Measurements from ENCODE around the gene PPP3CA.

- TF ChIP-seq ZFP1 (CRISPR knock-in tag; IDR thresholded peaks at IDR 0.05) (no peak), SMARCC2 (IDR thresholded peaks at IDR 0.05) (no peak), MXI1 (IDR thresholded peaks at IDR 0.05; ENCODE audit: borderline replicate concordance, low read depth, low read length) (no peak), SUZ12 (IDR thresholded peaks at IDR 0.05; ENCODE audit: low read depth, low read length) (no peak), ASH2L (IDR thresholded peaks at IDR 0.05; ENCODE audit: insufficient read length, low read depth, low read length) (no peak), HDAC1 (CRISPR knock-in tag; IDR thresholded peaks at IDR 0.05) (no peak), ZNF780A (CRISPR knock-in tag; IDR thresholded peaks at IDR 0.05) (no peak), HNF4G (IDR thresholded peaks at IDR 0.05; ENCODE audit: borderline replicate concordance, low read depth, low read length) (no peak), HNF4G (CRISPR knock-in tag; IDR thresholded peaks at IDR 0.05; ENCODE audit: borderline replicate concordance, low read depth) (no peak), ZBTB21 (CRISPR knock-in tag; IDR thresholded peaks at IDR 0.05) (no peak), TBX2 (CRISPR knock-in tag; IDR thresholded peaks at IDR 0.05; ENCODE audit: borderline replicate concordance) (no peak)
Measured at GRCh38 chr4:101086801-101087586, 260.3 kb downstream of the PPP3CA start.
